DND-41 (cell line): Measurements from ENCODE around the gene POLH.
"Not testable (repeated sequence)": the region's sequence is repeated elsewhere in the genome, so short reads cannot be mapped to it uniquely, and the experiment has no call there.

Experiments
- ATAC-seq: fragments of 200-7000 bp; cut with Tn5 transposase; 3 replicates; pipeline ENCODE4 v1.9.1; 2021; ENCODE audit warnings: low read depth; ENCODE audit not compliant: insufficient read depth
- DNase-seq: peaks from one replicate; pipeline ENCODE4 v3.0.0-alpha.2; 2020
- H2AFZ ChIP-seq: 2 replicates; pipeline ENCODE4 v1.6.0; 2012; ENCODE audit warnings: low read depth, low read length
- H3K27ac ChIP-seq: 2 replicates; pipeline ENCODE4 v1.5.1; 2012; ENCODE audit warnings: low read length, inconsistent platforms
- H3K27me3 ChIP-seq: fragments of 200-600 bp; sonication (generic); 2 replicates; pipeline ENCODE4 v1.6.0; 2012; ENCODE audit warnings: low read length, mild to moderate bottlenecking, inconsistent platforms; ENCODE audit not compliant: insufficient read depth, poor library complexity
- H3K36me3 ChIP-seq: 2 replicates; pipeline ENCODE4 v1.5.1; 2012; ENCODE audit warnings: low read length, inconsistent platforms; ENCODE audit not compliant: insufficient read depth
- H3K4me1 ChIP-seq: 2 replicates; pipeline ENCODE4 v1.5.1; 2012; ENCODE audit warnings: mild to moderate bottlenecking, low read length; ENCODE audit not compliant: insufficient read depth
- H3K4me2 ChIP-seq: 2 replicates; pipeline ENCODE4 v1.6.0; 2012; ENCODE audit warnings: mild to moderate bottlenecking, moderate library complexity, low read length, inconsistent platforms; ENCODE audit not compliant: insufficient read depth
- H3K4me3 ChIP-seq, 2 experiments: fragments of 200-600 bp in 1 of 2; shearing (Covaris generic) in 1 of 2; 2 replicates each; pipeline ENCODE4 v1.5.1; 2012 to 2016; ENCODE audit warnings: inconsistent platforms in 2 of 2, low read length in 2 of 2, mild to moderate bottlenecking in 2 of 2, low read depth in 1 of 2, moderate library complexity in 1 of 2
- H3K79me2 ChIP-seq: 2 replicates; pipeline ENCODE4 v1.6.0; 2012; ENCODE audit warnings: low read length, inconsistent platforms; ENCODE audit not compliant: insufficient read depth
- H3K9ac ChIP-seq: 2 replicates; pipeline ENCODE4 v1.6.0; 2012; ENCODE audit warnings: low read depth, mild to moderate bottlenecking, inconsistent platforms, low read length, moderate library complexity
- H3K9me3 ChIP-seq: 2 replicates; pipeline ENCODE4 v1.5.1; 2012; ENCODE audit warnings: low read length, moderate library complexity, mild to moderate bottlenecking, inconsistent platforms; ENCODE audit not compliant: insufficient read depth, severe bottlenecking
- H4K20me1 ChIP-seq: 2 replicates; pipeline ENCODE4 v1.6.0; 2012; ENCODE audit warnings: low read length; ENCODE audit not compliant: insufficient read depth
- EZH2 ChIP-seq: IDR thresholded peaks from 3 replicates; pipeline ENCODE4 v1.6.1; 2012; ENCODE audit warnings: borderline replicate concordance, low read depth, mild to moderate bottlenecking, moderate library complexity, low read length, inconsistent platforms; ENCODE audit not compliant: severe bottlenecking
- TF ChIP-seq, protein P1 (sequence below): IDR thresholded peaks from 2 replicates; pipeline ENCODE4 v1.5.1; 2012; ENCODE audit warnings: borderline replicate concordance, low read length, moderate library complexity, mild to moderate bottlenecking; ENCODE audit not compliant: poor library complexity, severe bottlenecking; ENCODE audit errors: extremely low read depth

POLH gene

DNA sequence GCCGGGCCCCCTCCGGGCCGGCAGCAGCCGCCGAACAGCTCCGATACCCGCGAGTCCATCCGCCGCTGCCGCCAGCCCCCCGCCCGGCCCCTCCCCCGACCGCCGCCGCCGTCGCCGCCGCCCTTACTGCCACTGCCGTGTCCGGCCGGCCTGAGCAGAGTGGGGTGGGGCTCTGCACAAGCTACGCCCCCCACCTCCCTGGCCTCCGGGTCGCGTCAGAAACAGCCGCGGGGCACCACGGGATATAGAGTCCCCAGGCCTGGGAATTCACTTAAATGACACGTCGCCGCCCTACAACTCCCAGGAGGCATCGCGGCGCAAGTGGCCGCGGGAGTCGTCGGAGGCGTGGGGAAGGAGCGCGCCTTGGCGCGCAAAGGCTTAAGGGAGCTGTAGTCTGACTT, 53.1 kb downstream of the POLH start, which contains the start of gene GTPBP2:
Gene GTPBP2, minus strand, starts transcription at position 161 of the 401 bp plus-strand sequence. Its CDS starts 102 bp downstream, at position 59.
- Histone ChIP-seq H3K27me3 (no peaks in the 10 kb centered on the region), H3K4me3 (peak within 1 kb of the TSS; percentile 59 to 70), H3K27ac (peak within 1 kb of the TSS; percentile 91), H4K20me1 (peaks cover 11% of the 10 kb centered on the region), H3K4me1 (peaks cover 33% of the 10 kb centered on the region), H3K9me3 (no peaks in the 10 kb centered on the region), H3K9ac (peak within 1 kb of the TSS; percentile 79), H2AFZ (peak within 1 kb of the TSS; percentile 79), H3K79me2 (peaks cover 31% of the 10 kb centered on the region), H3K4me2 (peak within 1 kb of the TSS; percentile 84), H3K36me3 (peaks cover 37% of the 10 kb centered on the region)
- TF ChIP-seq, protein P1, sequence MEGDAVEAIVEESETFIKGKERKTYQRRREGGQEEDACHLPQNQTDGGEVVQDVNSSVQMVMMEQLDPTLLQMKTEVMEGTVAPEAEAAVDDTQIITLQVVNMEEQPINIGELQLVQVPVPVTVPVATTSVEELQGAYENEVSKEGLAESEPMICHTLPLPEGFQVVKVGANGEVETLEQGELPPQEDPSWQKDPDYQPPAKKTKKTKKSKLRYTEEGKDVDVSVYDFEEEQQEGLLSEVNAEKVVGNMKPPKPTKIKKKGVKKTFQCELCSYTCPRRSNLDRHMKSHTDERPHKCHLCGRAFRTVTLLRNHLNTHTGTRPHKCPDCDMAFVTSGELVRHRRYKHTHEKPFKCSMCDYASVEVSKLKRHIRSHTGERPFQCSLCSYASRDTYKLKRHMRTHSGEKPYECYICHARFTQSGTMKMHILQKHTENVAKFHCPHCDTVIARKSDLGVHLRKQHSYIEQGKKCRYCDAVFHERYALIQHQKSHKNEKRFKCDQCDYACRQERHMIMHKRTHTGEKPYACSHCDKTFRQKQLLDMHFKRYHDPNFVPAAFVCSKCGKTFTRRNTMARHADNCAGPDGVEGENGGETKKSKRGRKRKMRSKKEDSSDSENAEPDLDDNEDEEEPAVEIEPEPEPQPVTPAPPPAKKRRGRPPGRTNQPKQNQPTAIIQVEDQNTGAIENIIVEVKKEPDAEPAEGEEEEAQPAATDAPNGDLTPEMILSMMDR = no peak
- TF ChIP-seq EZH2 = no peak
- ATAC-seq (peak; percentile 85), DNase-seq (peak; percentile 98)

DNA sequence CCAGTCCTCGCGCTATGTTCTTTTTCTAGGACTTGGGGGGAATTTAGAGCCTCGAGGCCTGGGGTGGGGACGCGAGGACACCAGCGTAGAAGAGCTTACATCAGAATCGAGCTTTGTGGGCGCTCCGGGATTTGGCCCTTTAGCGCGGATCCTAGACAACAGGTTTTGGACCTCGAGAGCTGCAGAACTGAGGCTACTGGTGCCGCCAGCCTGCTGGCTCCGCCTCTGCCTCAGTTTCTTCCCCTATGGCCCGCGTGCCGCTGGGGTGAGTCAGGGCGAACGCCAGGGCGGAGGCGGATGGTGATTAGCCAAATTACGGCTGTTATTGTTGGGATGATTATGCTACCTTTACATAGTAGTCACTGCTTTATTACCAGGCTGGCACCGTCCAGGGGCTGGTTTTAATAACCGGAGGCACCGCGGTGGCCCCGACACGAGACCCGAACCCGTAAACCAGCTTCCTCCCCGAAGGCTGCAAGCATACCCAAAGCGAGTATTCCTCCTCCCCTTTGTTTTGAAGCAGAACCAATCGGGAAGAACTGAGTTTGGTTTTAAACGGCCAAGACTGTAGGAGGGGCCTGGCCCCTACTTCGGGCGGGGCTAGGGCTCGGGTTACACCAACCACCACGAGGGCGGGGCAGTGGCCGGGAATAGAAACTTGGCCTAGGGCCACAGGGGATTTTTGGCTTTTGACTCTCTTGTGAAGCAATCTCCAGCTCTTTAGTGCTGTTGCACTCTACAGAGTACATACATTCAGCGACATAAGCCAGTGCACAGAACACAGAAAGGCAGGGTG, 53.7 kb downstream of the POLH start:
- ATAC-seq (peak; percentile 80), DNase-seq (peak; percentile 96)
- H3K79me2 ChIP-seq = peaks cover 31% of the 10 kb centered on the region
- H3K9ac ChIP-seq = peak overlapping the region; percentile 79
- peaks cover 31% of the 10 kb centered on the region for H3K36me3 ChIP-seq
- H3K27ac ChIP-seq = peak overlapping the region; percentile 91
- H3K27me3 ChIP-seq = no peaks in the 10 kb centered on the region
- H3K4me2 ChIP-seq = peak overlapping the region; percentile 76
- peaks cover 10% of the 10 kb centered on the region for H4K20me1 ChIP-seq
- H2AFZ ChIP-seq = peak overlapping the region; percentile 79
- no peak for TF ChIP-seq EZH2
- TF ChIP-seq, protein P1 = no peak
- no peaks in the 10 kb centered on the region for H3K9me3 ChIP-seq
- peak overlapping the region; percentile 33 to 70 for H3K4me3 ChIP-seq
- peaks cover 34% of the 10 kb centered on the region for H3K4me1 ChIP-seq

DNA sequence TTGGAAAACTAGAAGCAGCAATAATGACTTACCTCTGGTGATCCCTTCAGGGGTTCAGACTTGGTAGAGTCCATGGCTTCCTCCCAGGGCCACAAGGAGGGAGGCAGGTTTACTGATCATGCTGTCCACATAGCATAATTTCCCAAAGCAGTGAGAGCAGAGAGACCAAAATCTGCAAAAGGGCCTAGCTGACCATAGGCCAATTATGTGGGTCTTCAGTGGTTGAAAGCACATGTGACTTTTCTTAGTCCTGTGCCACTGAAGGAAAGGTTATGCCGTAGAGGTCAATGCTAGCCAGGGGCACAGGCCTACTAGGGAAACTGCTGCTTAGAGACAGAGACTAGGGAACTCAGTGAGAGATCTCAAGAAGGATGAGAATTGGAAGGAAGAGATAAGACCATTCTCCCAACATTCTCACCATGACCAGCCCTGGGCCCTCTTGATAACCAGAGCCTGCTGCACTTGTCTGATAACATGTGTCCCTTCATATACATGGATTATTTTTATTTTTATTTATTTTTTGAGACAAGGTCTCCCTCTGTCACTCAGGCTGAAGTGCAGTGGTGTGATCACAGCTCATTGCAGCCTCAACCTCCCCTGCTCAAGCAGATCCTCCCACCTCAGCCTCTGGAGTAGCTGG, 55.1 kb downstream of the POLH start:
- Histone ChIP-seq H3K27ac (peak overlapping the region; percentile 40), H3K4me1 (peaks cover 41% of the 10 kb centered on the region), H3K79me2 (peaks cover 36% of the 10 kb centered on the region), H3K36me3 (peaks cover 17% of the 10 kb centered on the region), H3K27me3 (no peaks in the 10 kb centered on the region), H3K9ac (no peak overlapping the region), H4K20me1 (peaks cover 8% of the 10 kb centered on the region), H3K9me3 (no peaks in the 10 kb centered on the region), H3K4me2 (no peak overlapping the region), H3K4me3 (no peak overlapping the region), H2AFZ (no peak overlapping the region)
- DNase-seq = no peak
- TF ChIP-seq EZH2 = no peak
- TF ChIP-seq, protein P1 = no peak
- no peak for ATAC-seq

DNA sequence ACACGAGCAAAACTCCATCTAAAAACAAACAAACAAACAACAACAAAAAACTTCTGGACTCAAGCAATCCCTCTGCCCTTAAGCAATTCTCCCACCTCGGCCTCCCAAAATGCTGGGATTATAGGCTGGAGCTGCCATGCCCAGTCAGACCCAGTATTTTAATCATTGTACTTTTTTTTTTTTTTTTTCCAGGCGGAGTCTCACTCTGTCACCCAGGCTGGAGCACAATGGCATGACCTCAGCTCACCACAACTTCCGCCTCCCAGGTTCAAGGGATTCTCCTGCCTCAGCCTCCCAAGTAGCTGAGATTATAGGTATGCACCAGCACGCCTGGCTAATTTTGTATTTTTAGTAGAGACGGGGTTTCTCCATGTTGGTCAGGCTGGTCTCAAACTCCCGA, 57.0 kb downstream of the POLH start:
- H2AFZ ChIP-seq, H3K9me3 ChIP-seq, H4K20me1 ChIP-seq, H3K27me3 ChIP-seq, H3K4me3 ChIP-seq, H3K27ac ChIP-seq, ATAC-seq, H3K4me2 ChIP-seq, H3K9ac ChIP-seq, DNase-seq: not testable (repeated sequence)
- Histone ChIP-seq H3K79me2 (peaks cover 38% of the 10 kb centered on the region), H3K4me1 (peaks cover 42% of the 10 kb centered on the region), H3K36me3 (peaks cover 11% of the 10 kb centered on the region)
